Stomach (tissue), 9 donors: ENCODE measurements around the gene DYNC1LI1. TPM values are rescaled to one million over a fixed set of nuclear protein-coding genes. Genes with fewer than 3 reads are reported as not detected.

Source experiments
- DNase-seq, 2 donors: peaks; one replicate each; pipeline versions ENCODE4 v3.0.0 to v3.0.0-alpha.2; 2013 to 2019
- H3K27ac ChIP-seq, 5 donors: fragments of 200-600 bp in 4 of 5; sonication (generic) in 4 of 5; one replicate each; pipeline ENCODE4 v1.5.1; 2013 to 2019; ENCODE audit warnings: mild to moderate bottlenecking in 1 of 5, moderate library complexity in 1 of 5
- H3K27me3 ChIP-seq, 3 donors: fragments of 200-600 bp; sonication (generic); one replicate each; pipeline ENCODE4 v1.5.1; 2017 to 2019; ENCODE audit warnings: mixed run types in 1 of 3
- H3K36me3 ChIP-seq, 4 donors: fragments of 200-600 bp; sonication (generic); 1 replicate in 3 of 4; 2 replicates in 1 of 4; pipeline ENCODE4 v1.5.1; 2016 to 2019
- H3K4me1 ChIP-seq, 4 donors: fragments of 200-600 bp; sonication (generic); one replicate each; pipeline ENCODE4 v1.5.1; 2016 to 2019
- H3K4me3 ChIP-seq, 4 donors: fragments of 200-600 bp; sonication (generic) in 3 of 4; one replicate each; pipeline ENCODE4 v1.5.1; 2016 to 2019; ENCODE audit warnings: mild to moderate bottlenecking in 1 of 4
- H3K9me3 ChIP-seq, 4 donors: fragments of 200-600 bp; sonication (generic); one replicate each; pipeline ENCODE4 v1.5.1; 2016 to 2019
- CTCF ChIP-seq, 7 experiments: fragments of 450-650 bp in 4 of 7; fragments of 200-600 bp in 3 of 7; sonication (generic) in 3 of 7; IDR thresholded peaks; one replicate each; pipeline ENCODE4 v1.5.1; 2016 to 2019; ENCODE audit warnings: antibody characterized with exemption in 7 of 7, control low read depth in 2 of 7, mild to moderate bottlenecking in 1 of 7
- EP300 ChIP-seq: sonication (generic); formaldehyde crosslinking; IDR thresholded peaks from one replicate; pipeline ENCODE4 v1.6.1; 2017; ENCODE audit warnings: antibody characterized with exemption
- POLR2A ChIP-seq, 4 donors: fragments of 450-650 bp; IDR thresholded peaks; one replicate each; pipeline ENCODE4 v1.6.1; 2016; ENCODE audit warnings: antibody characterized with exemption in 4 of 4, control low read depth in 2 of 4, mild to moderate bottlenecking in 1 of 4, moderate library complexity in 1 of 4
- POLR2AphosphoS5 ChIP-seq, 3 donors: sonication (generic); formaldehyde crosslinking; IDR thresholded peaks; one replicate each; pipeline ENCODE4 v1.6.1; 2016; ENCODE audit warnings: antibody characterized with exemption in 3 of 3
- WGBS, 5 donors: extraction: QIAGEN DNeasy Blood & Tissue Kit in 3 of 5; methylation state at CpG; one replicate each; pipeline versions ENCODE4 v1.1.5 to v1.1.7; 2013 to 2018; 5-methylcytosine and 5-hydroxymethylcytosine counted together
- intact Hi-C: fragments of 100-400 bp; cut with DNase I; formaldehyde crosslinking; loops from one replicate; pipeline ENCODE4 v1.15.1; 2023; ENCODE audit warnings: low total_unique reads
- polyA plus RNA-seq, 3 donors: library from polyadenylated mRNA; stranded (reverse); fragments of 200-250 nt; gene quantifications; one replicate each; pipeline ENCODE4 v1.2.3, GENCODE V29; 2013
- total RNA-seq, 5 donors: library from RNA; depleted of rRNA; stranded (reverse); fragments of >200 nt; gene quantifications; one replicate each; pipeline versions ENCODE4 v1.1.0 to v1.2.3, GENCODE V29; 2014 to 2016
- donor health status: healthy with polysubstance abuse.
- donor health status: Bipolar disorder and iron deficiency.
- donor health status: healthy.

DYNC1LI1 gene
- total and polyA plus RNA-seq, 8 donors: 5.8 to 92.4 (median 19.1) TPM

DNA sequence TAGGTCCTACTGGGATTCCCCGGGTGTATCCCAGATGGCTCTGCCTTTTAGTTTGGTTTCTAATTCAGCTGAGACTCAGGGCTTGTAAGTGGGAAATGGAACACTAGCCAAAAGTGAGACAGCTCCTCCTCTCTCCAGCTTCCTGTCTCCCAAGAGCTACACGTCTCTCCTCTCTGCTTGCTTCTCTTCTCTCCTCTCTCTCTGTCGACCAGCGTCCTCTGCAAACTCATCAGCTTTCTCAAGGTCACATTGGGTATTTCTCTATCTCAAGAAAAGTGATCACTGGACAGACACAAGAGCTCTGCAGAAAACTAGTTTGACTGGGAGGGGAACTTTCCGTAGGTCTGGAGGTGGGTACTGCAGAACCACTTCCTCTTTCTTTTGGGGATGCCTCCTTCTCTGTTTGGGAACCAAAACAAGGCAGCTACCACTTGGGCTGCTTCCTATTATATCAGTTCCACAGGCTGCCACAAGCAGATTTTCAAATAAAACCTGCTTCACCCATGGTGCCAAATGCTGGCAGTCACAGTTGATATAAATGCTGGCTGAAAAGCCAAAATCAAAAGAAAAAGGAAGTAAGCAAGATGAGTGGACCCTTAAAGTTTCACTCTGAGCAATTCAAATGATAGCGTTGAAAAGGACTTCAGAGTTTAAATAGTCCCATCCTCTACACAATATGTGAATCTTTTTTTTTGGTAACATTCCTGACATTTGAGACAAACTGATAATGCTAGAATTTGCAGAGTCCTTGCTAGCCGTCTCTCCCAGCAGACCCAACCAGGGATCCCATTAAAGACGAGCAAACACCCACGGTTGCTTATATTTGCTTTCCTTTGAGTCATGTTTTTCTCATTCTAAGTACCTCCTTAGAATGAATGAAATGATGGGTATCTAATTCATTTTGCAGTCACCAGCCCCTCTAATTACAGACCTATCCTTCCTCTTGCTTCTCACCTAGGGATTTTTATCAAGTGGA, 7.2 kb upstream of the DYNC1LI1 start:
- H3K27ac ChIP-seq: peak overlapping the region in 3 of 5 donors; percentile 11 to 46 (median 25)
- peaks cover 0 to 12% (median 0%) of the 10 kb centered on the region in 4 donors for H3K4me1 ChIP-seq
- 25 to 42% (median 41%) methylated on average over 9 of the region's 9 CpGs for WGBS, 5 donors
- intact Hi-C loops: no loop called here
- H3K9me3 ChIP-seq: no peaks in the 10 kb centered on the region
- no peaks in the 10 kb centered on the region for H3K36me3 ChIP-seq
- H3K4me3 ChIP-seq: no peak overlapping the region
- H3K27me3 ChIP-seq: no peaks in the 10 kb centered on the region
- TF ChIP-seq CTCF (IDR thresholded peaks at IDR 0.05): no peak
- no peak for TF ChIP-seq POLR2A (IDR thresholded peaks at IDR 0.05)
- TF ChIP-seq POLR2AphosphoS5 (IDR thresholded peaks at IDR 0.05): no peak
- TF ChIP-seq EP300: no peak
- peak in 1 of 2 donors; percentile 61 for DNase-seq

GRCh38 chr3:32577174-32577573, 6.5 kb upstream of the DYNC1LI1 start:
- H3K27me3 ChIP-seq: no peaks in the 10 kb centered on the region
- H3K27ac ChIP-seq: peak overlapping the region in 3 of 5 donors; percentile 11 to 46 (median 25)
- peaks cover 0 to 19% (median 2%) of the 10 kb centered on the region in 4 donors for H3K4me1 ChIP-seq
- no peak overlapping the region for H3K4me3 ChIP-seq
- H3K36me3 ChIP-seq: no peaks in the 10 kb centered on the region
- H3K9me3 ChIP-seq: no peaks in the 10 kb centered on the region
- TF ChIP-seq CTCF (IDR thresholded peaks at IDR 0.05) (no peak), POLR2AphosphoS5 (IDR thresholded peaks at IDR 0.05) (no peak), POLR2A (IDR thresholded peaks at IDR 0.05) (no peak), EP300 (no peak)
- peak in 1 of 2 donors; percentile 30 for DNase-seq
- 50 to 75% (median 70%) methylated on average over 2 of the region's 2 CpGs for WGBS, 5 donors
- intact Hi-C loops: no loop called here

DNA sequence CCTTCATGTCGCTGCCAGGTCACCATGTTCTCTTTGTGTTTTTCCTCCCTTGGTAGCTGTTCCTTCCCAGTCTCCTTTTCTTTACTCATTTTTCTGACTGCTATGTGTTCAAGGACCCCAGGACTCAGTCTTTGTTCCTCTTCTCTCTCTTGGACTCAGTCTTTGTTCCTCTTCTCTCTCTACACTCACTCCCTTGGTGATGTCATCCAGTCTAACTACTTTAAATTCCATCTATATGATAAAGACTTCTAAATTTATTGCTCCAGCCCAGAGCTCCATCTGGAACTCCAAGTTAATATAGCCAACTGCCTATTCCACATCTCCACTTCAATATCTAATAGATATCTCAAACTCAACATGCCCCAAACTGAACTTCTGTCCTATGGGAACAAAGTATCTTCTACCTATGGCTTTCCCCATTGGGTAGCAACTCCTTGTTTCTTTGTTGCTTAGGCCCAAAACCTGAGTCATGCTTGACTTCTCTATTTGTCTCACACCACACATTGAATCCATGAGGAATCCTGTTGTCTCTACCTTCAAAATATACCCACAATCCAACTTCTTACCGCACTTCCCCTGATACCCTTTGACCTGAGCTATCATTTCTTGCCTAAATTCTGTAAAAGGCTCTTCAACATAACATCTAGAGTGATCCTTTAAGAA, 4.9 kb upstream of the DYNC1LI1 start:
- TF ChIP-seq CTCF (IDR thresholded peaks at IDR 0.05) (no peak), EP300 (no peak), POLR2A (IDR thresholded peaks at IDR 0.05) (no peak), POLR2AphosphoS5 (IDR thresholded peaks at IDR 0.05) (no peak)
- no peak for DNase-seq
- H3K4me1 ChIP-seq: peaks cover 0 to 33% (median 12%) of the 10 kb centered on the region in 4 donors
- H3K36me3 ChIP-seq: no peaks in the 10 kb centered on the region
- no peaks in the 10 kb centered on the region for H3K9me3 ChIP-seq
- intact Hi-C loops: no loop called here
- H3K4me3 ChIP-seq: no peak overlapping the region
- no peaks in the 10 kb centered on the region for H3K27me3 ChIP-seq
- whole genome bisulfite sequencing, 5 donors: 87 to 93% (median 90%) methylated on average over 2 of the region's 2 CpGs
- no peak overlapping the region for H3K27ac ChIP-seq

- Histone ChIP-seq H3K27me3 (no peaks in the 10 kb centered on the region), H3K4me3 (peak overlapping the region; percentile 63 to 96 (median 72)), H3K4me1 (peaks cover 13 to 46% (median 33%) of the 10 kb centered on the region in 4 donors), H3K9me3 (no peaks in the 10 kb centered on the region), H3K27ac (peak overlapping the region; percentile 93 to 99 (median 97)), H3K36me3 (peaks cover 0 to 4% (median 4%) of the 10 kb centered on the region in 4 donors)
- 1 to 3% (median 2%) methylated on average over 14 of the region's 14 CpGs for WGBS, 5 donors
- TF ChIP-seq POLR2AphosphoS5 (IDR thresholded peaks at IDR 0.05) (no peak), EP300 (no peak), CTCF (IDR thresholded peaks at IDR 0.05) (no peak), POLR2A (IDR thresholded peaks at IDR 0.05) (no peak)
- no peak for DNase-seq
- intact Hi-C loops: no loop called here
Observed at GRCh38 chr3:32571192-32571485, 481 bp upstream of the DYNC1LI1 start.
